ENCODE results near the gene STK38L. TPM values are rescaled to one million over a fixed set of nuclear protein-coding genes. Genes with fewer than 3 reads are reported as not detected.

The STK38L gene
- total RNA-seq, 1 donor from 2014 or later, result 115 TPM

DNA sequence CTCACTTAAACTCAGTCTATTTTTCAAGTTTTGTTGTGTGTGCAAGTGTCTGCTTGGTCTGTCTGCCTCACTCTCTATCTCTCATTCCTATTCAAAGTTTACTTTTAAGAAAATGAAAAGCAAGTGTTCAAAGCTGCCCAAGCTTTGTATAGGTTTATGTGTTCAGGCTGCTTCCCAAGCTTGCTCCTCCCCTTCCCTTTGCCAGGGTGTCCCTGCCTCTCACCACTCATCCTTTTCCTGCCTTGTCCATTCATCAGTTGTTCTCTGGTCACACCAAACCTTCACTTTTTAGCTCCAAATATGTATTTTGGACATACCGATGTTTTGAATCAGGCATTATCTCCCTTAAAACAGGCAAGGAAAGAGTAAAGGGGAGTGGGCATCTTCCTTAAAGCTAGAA, 41.3 kb downstream of the STK38L start:
- FAIRE-seq, result no peak

DNA sequence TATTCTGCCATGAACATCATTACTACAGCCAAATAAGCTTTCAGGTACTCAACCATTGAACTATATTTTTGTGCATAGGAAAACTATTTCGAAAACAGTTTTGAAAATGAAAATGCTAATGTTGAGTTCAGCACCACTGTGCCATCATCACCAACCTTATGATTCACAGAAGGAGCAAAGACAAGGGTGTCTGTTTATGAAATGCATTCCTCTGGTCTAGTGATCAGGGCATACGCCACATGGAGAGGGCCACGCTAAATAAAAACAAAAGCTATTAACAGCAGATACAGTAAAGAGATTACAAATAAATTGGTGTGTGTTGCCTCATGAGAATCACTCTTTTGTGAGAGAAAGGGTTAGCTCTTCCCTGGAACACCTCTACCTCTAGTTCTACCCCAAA, 45.3 kb downstream of the STK38L start:
- Histone ChIP-seq H3K4me3 (ENCODE audit: insufficient read depth, low read depth, low read length) (no peak overlapping the region), H3K27me3 (ENCODE audit: insufficient read depth, low read length) (no peaks in the 10 kb centered on the region), H3K9ac (ENCODE audit: low read length) (no peak overlapping the region), H4K20me1 (ENCODE audit: insufficient read depth, low read length) (peaks cover 56% of the 10 kb centered on the region), H3K79me2 (ENCODE audit: insufficient read depth, low read length) (peaks cover 90% of the 10 kb centered on the region), H3K4me2 (ENCODE audit: low read length) (no peak overlapping the region), H3K9me3 (ENCODE audit: insufficient read depth, low read depth, low read length) (no peaks in the 10 kb centered on the region), H3K4me1 (ENCODE audit: insufficient read depth, low read length) (peaks cover 38% of the 10 kb centered on the region), H3K27ac (ENCODE audit: low read depth, low read length) (peak overlapping the region; percentile 14), H3K36me3 (ENCODE audit: insufficient read depth, low read length) (peaks cover 3% of the 10 kb centered on the region), H2AFZ (ENCODE audit: low read depth, low read length) (no peak overlapping the region)
- no peak overlapping the region for H3K27ac Mint-ChIP-seq (ENCODE audit: unreplicated experiment)
- no peaks in the 10 kb centered on the region for H3K9me3 Mint-ChIP-seq (ENCODE audit: unreplicated experiment)
- DNase-seq (ENCODE audit: low read depth) (peak; percentile 22), FAIRE-seq (no peak)
- no peaks in the 10 kb centered on the region for H3K36me3 Mint-ChIP-seq (ENCODE audit: low read depth, unreplicated experiment)
- TF ChIP-seq EZH2 (IDR thresholded peaks at IDR 0.05; ENCODE audit: insufficient read depth, low read length), result no peak
- TF ChIP-seq, protein P1, sequence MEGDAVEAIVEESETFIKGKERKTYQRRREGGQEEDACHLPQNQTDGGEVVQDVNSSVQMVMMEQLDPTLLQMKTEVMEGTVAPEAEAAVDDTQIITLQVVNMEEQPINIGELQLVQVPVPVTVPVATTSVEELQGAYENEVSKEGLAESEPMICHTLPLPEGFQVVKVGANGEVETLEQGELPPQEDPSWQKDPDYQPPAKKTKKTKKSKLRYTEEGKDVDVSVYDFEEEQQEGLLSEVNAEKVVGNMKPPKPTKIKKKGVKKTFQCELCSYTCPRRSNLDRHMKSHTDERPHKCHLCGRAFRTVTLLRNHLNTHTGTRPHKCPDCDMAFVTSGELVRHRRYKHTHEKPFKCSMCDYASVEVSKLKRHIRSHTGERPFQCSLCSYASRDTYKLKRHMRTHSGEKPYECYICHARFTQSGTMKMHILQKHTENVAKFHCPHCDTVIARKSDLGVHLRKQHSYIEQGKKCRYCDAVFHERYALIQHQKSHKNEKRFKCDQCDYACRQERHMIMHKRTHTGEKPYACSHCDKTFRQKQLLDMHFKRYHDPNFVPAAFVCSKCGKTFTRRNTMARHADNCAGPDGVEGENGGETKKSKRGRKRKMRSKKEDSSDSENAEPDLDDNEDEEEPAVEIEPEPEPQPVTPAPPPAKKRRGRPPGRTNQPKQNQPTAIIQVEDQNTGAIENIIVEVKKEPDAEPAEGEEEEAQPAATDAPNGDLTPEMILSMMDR (IDR thresholded peaks at IDR 0.05; ENCODE audit: insufficient read depth, low read depth, low read length), result no peak
- H3K4me1 Mint-ChIP-seq (ENCODE audit: low read depth, unreplicated experiment), result peaks cover 44% of the 10 kb centered on the region
- no peaks in the 10 kb centered on the region for H3K27me3 Mint-ChIP-seq (ENCODE audit: low read depth, unreplicated experiment)
- H3K4me3 Mint-ChIP-seq (ENCODE audit: unreplicated experiment), result no peak overlapping the region

More for the DNA sequence above, 41.3 kb downstream of the STK38L start:
- H3K27me3 Mint-ChIP-seq (ENCODE audit: low read depth, unreplicated experiment), result no peaks in the 10 kb centered on the region
- H3K4me3 Mint-ChIP-seq (ENCODE audit: unreplicated experiment), result no peak overlapping the region
- Histone ChIP-seq H3K79me2 (ENCODE audit: insufficient read depth, low read length) (peaks cover 88% of the 10 kb centered on the region), H2AFZ (ENCODE audit: low read depth, low read length) (no peak overlapping the region), H3K27ac (ENCODE audit: low read depth, low read length) (peak overlapping the region; percentile 86), H3K4me2 (ENCODE audit: low read length) (peak overlapping the region; percentile 66), H3K9me3 (ENCODE audit: insufficient read depth, low read depth, low read length) (no peaks in the 10 kb centered on the region), H3K4me3 (ENCODE audit: insufficient read depth, low read depth, low read length) (no peak overlapping the region), H3K27me3 (ENCODE audit: insufficient read depth, low read length) (no peaks in the 10 kb centered on the region), H3K4me1 (ENCODE audit: insufficient read depth, low read length) (peaks cover 24% of the 10 kb centered on the region), H3K36me3 (ENCODE audit: insufficient read depth, low read length) (peaks cover 10% of the 10 kb centered on the region), H3K9ac (ENCODE audit: low read length) (peak overlapping the region; percentile 37), H4K20me1 (ENCODE audit: insufficient read depth, low read length) (peaks cover 22% of the 10 kb centered on the region)
- DNase-seq (ENCODE audit: low read depth), result peak; percentile 29
- H3K4me1 Mint-ChIP-seq (ENCODE audit: low read depth, unreplicated experiment), result peaks cover 41% of the 10 kb centered on the region
- peak overlapping the region; percentile 85 for H3K27ac Mint-ChIP-seq (ENCODE audit: unreplicated experiment)
- no peaks in the 10 kb centered on the region for H3K9me3 Mint-ChIP-seq (ENCODE audit: unreplicated experiment)
- TF ChIP-seq EZH2 (IDR thresholded peaks at IDR 0.05; ENCODE audit: insufficient read depth, low read length), result no peak
- TF ChIP-seq, protein P1 (IDR thresholded peaks at IDR 0.05; ENCODE audit: insufficient read depth, low read depth, low read length), result no peak
- H3K36me3 Mint-ChIP-seq (ENCODE audit: low read depth, unreplicated experiment), result no peaks in the 10 kb centered on the region

DNA sequence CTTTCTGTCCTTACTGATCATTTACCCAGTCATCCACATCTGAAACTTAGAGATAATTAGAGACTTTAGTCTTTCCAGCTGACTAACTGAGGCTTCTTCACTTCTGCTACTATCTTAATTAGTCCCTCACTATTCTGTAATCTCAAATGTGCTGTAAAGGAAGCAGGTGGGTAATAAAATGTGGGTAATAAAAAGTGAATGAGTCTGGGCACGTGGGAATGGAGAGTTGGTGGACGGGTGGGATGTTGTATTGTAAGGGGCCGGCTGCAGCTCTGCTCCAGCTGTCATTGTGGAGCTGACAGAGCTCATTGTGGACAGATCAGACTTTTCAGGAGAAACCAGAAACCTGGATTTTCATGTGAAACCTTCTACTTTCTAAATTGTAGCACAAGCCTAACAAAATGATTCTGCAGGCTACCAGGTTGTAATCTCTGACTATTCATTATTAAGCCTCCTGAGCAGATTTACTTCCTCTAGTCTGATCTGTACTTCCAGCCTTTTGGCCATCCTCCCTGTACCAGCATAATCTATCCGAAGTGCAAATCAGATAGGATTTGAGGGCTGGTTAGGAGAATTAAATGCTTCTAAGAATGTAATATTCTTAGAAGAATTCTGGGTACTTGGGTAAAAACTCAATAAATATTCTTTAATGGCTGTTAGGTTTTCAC, 46.5 kb downstream of the STK38L start:
- H3K36me3 ChIP-seq (ENCODE audit: insufficient read depth, low read length), result peaks cover 10% of the 10 kb centered on the region
- DNase-seq (ENCODE audit: low read depth) (no peak), FAIRE-seq (no peak)
- H3K79me2 ChIP-seq (ENCODE audit: insufficient read depth, low read length), result peaks cover 97% of the 10 kb centered on the region
- Mint-ChIP-seq H3K36me3 (ENCODE audit: low read depth, unreplicated experiment) (peaks cover under 1% of the 10 kb centered on the region), H3K27ac (ENCODE audit: unreplicated experiment) (no peak overlapping the region), H3K4me1 (ENCODE audit: low read depth, unreplicated experiment) (peaks cover 36% of the 10 kb centered on the region), H3K4me3 (ENCODE audit: unreplicated experiment) (no peak overlapping the region), H3K27me3 (ENCODE audit: low read depth, unreplicated experiment) (no peaks in the 10 kb centered on the region), H3K9me3 (ENCODE audit: unreplicated experiment) (no peaks in the 10 kb centered on the region)
- peaks cover 26% of the 10 kb centered on the region for H3K4me1 ChIP-seq (ENCODE audit: insufficient read depth, low read length)
- H3K9me3 ChIP-seq (ENCODE audit: insufficient read depth, low read depth, low read length), result no peaks in the 10 kb centered on the region
- H3K27me3 ChIP-seq (ENCODE audit: insufficient read depth, low read length), result no peaks in the 10 kb centered on the region
- H2AFZ ChIP-seq (ENCODE audit: low read depth, low read length), result no peak overlapping the region
- no peak overlapping the region for H3K27ac ChIP-seq (ENCODE audit: low read depth, low read length)
- TF ChIP-seq EZH2 (IDR thresholded peaks at IDR 0.05; ENCODE audit: insufficient read depth, low read length), result no peak
- TF ChIP-seq, protein P1 (IDR thresholded peaks at IDR 0.05; ENCODE audit: insufficient read depth, low read depth, low read length), result no peak
- no peak overlapping the region for H3K9ac ChIP-seq (ENCODE audit: low read length)
- no peak overlapping the region for H3K4me3 ChIP-seq (ENCODE audit: insufficient read depth, low read depth, low read length)
- peaks cover 67% of the 10 kb centered on the region for H4K20me1 ChIP-seq (ENCODE audit: insufficient read depth, low read length)
- no peak overlapping the region for H3K4me2 ChIP-seq (ENCODE audit: low read length)

All from astrocyte (in vitro differentiated cells and primary cell).